Measurements from ENCODE around the gene PAPPA2.
"Not testable (repeated sequence)": the region's sequence is repeated elsewhere in the genome, so short reads cannot be mapped to it uniquely, and the experiment has no call there.

Gene PAPPA2

DNA sequence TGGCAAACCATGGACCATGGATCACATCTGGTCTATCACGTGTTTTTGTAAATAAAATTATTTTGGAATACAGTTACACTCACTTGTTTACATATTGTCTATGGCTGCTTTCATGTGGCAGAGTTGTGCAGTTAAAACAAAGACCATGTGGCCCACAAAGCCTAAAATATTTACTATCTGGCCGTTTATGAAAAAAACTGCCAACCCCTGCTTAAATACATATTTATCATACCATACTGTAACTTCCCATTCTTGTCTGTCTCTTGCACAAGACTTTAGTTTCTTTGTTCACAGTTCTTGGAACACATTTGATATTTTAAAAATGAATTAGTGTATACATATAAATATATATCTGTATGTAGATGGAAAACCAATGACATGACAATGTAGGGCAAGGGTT is 141.5 kb downstream of the PAPPA2 start:
- DNase-seq (ENCODE audit: low read depth in 3 of 3) = no peak

DNA sequence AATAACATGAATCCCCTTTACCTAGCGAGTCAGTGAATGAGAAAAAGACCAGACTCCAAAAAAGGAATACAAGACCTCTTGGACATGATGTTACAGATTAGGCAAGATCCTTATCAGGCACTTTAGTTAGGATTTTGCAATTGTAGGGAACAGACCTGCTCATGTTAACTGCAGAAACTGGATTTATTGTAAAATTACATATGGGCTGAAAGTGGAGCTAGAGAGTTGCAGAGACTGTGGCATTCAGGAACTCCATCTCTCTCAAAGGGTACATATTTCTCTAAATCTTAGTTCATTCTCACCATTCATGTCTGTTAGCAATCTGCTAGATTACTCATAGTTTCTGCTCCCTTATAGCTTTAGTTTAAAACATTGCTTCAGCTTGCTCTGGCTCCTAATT is 142.2 kb downstream of the PAPPA2 start:
- DNase-seq (ENCODE audit: low read depth in 3 of 3) = no peak

DNA sequence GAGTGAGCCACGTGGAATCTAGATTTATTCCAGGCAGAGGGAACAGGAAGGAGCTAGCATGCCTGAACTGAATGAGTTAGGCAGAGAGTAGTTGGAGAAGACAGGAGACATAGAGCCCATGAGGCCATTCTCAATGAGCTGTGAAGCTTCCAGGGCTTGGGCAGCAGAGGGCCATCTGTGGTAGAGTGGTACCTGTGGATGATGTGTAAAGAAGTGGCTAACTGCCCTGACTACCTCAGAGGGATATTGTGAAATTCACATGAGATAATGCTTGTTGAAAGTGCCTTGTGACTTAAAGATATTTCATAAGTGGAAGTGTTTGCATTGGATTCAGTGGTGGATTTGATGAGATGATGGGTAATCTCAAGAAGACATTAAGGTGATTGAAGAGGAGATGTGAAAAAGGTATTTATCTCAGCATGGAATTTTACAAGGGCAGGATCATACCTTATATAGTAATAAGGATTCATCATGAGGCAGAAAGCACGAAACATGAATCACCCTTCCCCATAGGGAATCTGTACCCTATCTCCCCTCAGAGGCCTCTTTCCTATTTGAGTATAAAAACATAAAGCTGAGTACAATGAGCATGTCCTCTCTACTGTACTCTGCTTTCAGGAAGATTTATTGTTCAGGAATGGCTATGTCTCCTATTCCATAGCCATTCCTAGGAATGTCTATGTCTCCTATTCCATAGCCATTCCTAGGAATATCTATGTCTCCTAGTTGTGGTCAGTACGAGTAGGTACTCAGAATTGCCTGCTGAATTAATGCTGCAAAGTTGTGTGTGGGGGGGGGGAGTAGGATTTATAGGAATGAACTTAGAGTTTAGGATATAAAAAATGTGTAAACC is 146.8 kb downstream of the PAPPA2 start:
- no peak for DNase-seq (ENCODE audit: low read depth in 3 of 3)

DNA sequence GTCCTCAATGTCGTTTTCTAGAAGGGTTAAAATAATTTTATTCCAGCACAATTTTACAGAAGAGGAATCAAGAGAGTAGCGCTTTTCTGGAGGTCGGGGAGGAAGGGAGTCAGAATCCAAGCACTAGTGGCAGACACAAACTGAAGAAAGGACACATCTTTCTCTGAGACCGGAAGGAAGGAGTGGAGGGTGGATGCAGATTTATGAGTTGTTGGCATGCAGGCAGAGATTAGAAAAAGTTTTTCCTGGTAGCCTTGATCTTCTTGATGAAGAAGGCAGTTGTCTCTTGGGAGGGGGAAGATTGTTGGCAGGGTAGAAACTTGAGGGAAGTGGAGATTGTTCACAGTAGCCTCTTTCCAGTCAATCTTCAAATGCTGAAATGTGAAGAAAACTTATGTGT is 149.8 kb downstream of the PAPPA2 start:
- DNase-seq (ENCODE audit: low read depth in 3 of 3) = no peak

DNA sequence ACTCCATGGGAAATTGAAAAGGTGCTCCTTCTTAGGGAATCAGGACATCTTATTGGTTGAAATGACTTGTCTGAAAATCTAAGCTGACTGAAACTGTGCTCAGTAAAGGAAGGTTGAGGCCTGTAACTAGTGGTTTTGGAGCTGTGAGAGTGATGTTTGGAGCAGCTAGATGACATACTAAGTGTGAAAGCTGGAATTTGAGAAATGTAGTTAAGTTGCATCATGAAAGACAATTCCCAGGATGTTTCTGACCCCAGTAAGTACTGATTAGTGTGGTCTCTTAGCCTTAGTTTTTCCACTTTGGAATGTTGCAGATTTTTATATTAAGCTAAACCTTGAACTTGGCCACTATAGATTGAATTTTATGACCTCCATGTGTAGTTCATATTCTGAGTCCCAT is 154.9 kb downstream of the PAPPA2 start:
- DNase-seq (ENCODE audit: low read depth in 3 of 3) = no peak

DNA sequence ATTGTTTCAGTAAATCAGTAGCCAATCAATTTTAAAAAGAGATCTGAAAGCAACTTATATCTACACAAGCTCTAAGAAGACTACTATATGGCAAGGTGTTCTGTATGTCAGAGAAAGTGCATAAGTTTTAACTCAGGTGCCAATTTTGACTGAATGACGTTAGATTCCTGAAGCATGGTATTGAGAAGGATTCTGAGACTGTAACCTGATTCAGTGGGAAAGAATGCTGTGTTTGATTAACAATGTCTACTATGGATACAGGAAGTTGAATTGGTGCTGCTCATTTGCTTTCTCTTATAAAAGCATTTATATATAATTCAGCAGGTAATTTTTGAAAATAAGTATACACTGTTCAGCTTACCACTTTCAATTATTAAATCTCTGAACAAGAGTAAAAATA is 156.3 kb downstream of the PAPPA2 start:
- DNase-seq (ENCODE audit: low read depth in 3 of 3) = no peak

DNA sequence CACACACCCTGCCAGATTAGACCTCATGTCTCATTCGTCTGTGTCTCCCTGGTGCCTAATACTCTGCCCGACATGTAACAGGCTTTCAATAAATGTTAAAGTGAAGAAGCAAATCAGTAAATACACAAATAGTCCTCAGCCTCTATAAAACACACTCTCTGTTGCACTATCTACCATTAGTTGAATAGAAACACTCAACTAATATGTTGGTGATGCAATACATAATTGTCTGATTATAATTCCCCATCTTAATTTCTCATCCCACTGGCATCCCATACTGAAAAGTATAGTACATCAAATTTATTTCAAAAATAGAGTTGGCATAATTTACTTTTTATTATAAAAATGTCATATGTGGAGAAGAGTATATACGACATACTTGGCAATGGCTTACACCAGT is 162.4 kb downstream of the PAPPA2 start:
- DNase-seq (ENCODE audit: low read depth in 3 of 3) = no peak

DNA sequence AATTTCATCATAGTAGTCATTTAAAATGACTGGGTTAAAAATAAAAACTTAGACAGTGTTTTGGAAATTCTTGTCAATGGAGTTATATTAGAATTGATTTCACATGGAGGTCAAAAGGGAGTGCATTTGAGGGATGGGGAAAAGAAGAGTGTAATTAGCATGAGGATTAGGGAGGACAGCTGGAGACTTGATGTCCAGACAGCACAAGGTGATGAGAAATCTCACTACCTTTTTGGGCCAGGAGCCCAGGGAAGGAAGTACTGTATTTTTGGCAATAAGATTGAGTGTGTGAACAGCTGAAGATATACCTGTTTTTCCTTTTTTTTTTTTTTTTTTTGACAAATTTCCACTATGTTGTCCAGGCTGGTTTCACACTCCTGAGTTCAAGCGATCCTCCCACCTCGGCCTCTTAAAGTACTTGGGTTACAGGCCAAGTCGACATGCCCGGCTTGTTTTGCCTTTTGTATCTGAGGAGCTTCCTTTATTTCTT is 163.6 kb downstream of the PAPPA2 start:
- no peak for DNase-seq (ENCODE audit: low read depth in 3 of 3)

DNA sequence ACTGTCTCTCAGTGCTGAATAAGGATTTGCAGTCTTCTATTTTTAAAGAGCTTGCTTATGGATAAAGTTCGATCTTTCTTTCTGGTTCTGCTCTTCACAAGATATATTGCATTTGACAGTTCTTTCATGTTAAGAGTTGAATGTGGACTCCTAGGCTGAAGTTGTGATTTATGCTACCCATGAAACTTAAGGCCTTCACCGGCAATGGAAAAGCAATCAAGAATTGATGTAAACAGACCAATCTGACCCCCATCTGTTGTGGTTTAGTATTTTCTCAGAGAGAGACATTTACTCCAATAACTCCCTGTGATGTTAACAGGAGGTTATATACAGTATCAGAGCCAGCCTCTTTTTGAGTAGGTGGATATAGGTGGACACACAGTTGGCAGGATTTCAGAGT is 165.8 kb downstream of the PAPPA2 start:
- DNase-seq (ENCODE audit: low read depth in 3 of 3) = no peak

DNA sequence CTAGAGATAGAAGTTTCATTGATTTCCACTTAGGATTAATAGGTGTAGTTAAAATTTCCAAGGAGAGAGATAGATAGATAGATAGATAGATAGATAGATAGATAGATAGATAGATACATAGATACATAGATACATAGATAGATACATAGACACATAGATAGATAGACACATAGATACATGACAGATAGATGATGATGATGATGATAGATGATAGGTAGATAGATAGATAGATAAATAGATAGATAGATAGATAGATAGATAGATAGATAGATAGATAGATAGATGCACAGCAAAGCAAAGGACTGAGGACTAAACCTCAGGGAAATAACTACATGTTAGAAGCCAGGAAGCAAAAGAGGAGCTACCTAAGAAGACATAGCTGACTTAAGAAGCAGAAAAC is 171.8 kb downstream of the PAPPA2 start:
- DNase-seq (ENCODE audit: low read depth in 3 of 3) = not testable (repeated sequence)

DNA sequence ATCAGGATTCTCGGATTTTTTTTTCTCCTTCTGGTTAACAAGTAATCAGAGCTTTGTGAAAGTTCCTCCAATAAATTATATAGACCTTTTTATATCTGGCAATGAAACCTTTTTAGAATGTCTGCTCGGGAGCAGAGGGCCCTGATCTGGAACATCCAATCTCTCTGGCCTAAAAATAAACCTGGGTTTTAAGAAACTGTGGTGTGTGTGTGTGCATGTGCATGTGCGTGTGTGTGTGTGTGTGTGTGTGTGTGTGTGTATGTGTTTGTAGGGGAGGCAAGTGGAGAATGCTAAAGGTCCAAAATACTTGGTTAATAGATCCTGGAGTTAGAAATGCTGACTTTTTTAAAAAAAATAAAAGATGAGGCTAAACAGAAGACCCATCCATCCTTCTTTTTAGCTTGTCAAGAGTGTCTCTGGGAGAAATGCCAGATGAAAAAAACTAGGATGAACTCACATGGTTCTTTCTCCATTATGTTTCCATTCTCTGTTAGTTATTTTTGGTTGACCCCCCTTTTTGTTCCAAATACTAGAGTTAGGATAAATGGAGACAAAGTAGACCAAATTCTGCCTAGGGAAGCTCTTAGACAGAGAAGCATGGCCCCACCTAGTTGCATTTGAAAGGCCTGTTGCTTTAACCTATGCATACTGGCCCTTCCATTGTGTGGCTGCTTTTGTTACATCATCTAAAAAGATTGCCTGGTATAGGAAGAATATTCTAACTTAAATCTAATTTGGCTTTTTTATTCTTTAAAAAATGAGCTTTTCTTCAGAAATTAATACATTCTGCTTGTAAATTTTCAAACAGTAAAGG is 175.9 kb downstream of the PAPPA2 start:
- DNase-seq (ENCODE audit: low read depth in 3 of 3) = no peak

DNA sequence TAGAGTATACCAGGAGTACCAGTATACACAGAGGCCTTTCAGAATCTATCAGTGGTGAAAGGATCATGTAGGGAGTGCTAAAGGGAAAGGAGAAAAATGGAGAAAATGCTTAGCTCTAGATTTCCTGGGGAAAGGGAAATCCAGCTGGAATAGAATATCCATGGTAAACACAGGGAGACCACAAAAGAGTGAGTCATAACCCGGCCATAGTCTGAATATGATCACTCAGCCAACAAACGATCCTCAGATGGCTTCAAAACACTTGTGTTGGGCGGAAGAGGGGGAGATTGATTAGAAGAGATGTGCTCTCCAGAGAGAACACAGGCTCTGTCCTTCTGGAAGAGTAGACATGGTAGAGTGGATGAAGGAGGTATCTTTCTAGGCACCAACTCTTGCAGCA is 180.6 kb downstream of the PAPPA2 start:
- no peak for DNase-seq (ENCODE audit: low read depth in 3 of 3)

DNA sequence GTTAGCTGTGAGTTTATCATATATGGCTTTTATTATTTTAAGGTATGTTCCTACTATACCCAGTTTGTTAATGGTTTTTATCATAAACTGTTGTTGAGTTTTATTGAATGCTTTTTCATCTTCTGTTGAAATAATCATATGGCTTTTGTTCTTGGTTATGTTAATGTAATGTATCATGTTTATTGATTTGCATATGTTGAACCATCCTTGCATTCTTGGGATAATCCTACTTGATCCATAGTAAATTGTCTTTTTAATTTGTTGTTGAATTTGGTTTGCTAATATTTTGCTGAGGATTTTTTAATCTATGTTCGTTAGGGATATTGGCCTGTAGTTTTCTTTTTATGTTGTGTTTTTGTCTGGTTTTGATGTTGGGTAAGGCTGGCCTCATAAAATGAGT is 185.6 kb downstream of the PAPPA2 start:
- DNase-seq (ENCODE audit: low read depth in 3 of 3) = no peak

DNA sequence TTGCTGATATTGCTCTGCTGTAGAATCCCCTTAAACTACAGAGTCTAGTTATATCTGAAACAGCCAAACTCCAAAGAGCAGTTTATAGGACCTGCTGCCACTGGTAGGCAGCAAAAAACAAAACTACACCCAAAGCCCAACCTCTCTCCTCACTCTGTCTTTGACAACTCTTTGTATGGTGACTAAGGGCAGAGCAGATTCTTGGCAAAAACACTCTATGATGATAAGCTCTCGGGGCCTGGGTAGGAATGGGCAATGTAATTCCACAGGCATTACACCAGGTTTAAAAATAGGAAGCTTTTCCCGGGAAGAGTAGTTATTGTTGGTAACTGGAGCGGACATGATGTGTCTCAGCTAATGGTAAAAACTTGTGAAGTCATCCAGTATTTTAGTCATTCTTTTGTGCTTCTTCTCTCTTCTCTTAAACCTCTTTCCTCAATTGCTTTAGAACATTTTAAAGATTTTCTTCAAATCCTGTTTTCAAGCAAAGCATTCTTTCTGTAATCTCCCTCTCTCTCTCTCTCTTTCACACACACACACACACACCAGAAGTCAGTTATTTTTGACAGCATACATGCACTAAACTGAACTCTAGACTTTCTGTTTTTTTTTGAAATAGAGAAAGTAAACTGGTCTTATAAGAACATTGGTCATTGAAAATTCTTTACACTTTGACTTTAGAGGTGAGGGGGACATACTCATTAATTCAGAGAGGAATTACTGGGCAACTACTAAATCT is 193.5 kb downstream of the PAPPA2 start:
- no peak for DNase-seq (ENCODE audit: low read depth in 3 of 3)

DNA sequence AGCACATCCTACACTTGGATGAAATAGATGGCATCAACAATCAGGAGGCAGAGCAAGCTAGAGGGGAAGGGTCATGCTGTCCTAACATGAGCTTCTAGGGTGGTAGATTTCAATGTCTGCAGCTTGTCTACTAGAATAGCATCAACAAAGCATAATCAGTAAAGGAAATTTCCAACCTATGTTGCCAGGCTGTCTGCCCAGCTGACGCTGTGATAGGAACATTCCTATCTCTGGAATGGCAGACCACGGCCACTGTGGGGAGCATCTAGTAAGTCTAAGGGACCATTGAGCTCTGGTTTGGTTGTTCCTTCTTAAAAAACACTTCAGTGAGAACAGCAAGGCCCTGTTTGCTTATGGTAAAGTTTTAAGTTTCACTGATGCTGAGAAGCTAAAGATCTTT is 206.8 kb downstream of the PAPPA2 start:
- no peak for DNase-seq (ENCODE audit: low read depth in 3 of 3)

DNA sequence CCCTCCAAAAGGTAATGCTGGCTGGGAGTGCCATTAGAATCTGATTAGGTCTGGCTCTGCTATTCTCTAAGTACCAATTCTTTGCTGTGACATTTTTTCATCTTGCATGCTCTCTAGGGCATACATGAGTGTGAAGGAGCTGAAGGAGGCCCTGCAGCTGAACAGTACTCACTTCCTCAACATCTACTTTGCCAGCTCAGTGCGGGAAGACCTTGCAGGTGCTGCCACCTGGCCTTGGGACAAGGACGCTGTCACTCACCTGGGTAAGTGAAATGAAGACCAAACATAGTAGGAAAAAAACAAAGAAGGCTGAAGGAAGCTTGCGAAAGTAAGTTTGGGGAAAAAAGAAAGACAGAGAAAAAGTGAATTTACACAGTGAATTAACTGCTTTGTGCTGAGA is 207.9 kb downstream of the PAPPA2 start:
- DNase-seq (ENCODE audit: low read depth in 3 of 3) = no peak

DNA sequence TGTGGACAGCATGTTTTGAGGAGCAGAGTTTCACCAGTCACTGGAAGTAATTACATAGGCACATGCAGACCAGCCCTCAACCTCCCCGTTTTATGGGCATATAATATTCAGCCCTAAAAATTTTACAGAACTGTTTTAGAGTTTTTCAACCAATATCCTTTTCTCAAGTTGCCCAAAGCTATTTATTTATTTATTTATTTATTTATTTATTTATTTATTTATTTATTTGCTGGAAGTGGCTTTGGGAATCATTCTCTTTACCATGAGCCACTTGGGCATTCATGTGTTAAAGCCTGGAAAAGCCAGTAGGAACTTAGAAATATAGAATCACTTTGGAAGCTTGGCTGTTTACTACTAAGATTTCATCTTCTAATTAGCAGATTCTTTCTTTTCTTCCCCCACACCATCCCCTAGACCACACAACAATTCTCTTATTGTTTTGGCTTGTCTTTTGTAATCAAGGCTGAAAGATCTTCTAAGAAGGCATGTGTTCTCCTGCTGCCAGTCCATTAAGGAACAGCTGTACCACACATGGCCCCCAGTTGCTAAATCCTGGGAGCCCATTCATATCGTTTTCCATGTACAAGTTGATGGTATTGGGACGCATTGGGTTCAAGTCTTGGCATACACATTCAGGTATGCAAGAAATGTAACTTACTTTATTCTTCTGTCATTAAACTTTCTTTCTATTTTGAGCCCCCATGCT is 220.0 kb downstream of the PAPPA2 start:
- DNase-seq (ENCODE audit: low read depth in 3 of 3) = no peak

DNA sequence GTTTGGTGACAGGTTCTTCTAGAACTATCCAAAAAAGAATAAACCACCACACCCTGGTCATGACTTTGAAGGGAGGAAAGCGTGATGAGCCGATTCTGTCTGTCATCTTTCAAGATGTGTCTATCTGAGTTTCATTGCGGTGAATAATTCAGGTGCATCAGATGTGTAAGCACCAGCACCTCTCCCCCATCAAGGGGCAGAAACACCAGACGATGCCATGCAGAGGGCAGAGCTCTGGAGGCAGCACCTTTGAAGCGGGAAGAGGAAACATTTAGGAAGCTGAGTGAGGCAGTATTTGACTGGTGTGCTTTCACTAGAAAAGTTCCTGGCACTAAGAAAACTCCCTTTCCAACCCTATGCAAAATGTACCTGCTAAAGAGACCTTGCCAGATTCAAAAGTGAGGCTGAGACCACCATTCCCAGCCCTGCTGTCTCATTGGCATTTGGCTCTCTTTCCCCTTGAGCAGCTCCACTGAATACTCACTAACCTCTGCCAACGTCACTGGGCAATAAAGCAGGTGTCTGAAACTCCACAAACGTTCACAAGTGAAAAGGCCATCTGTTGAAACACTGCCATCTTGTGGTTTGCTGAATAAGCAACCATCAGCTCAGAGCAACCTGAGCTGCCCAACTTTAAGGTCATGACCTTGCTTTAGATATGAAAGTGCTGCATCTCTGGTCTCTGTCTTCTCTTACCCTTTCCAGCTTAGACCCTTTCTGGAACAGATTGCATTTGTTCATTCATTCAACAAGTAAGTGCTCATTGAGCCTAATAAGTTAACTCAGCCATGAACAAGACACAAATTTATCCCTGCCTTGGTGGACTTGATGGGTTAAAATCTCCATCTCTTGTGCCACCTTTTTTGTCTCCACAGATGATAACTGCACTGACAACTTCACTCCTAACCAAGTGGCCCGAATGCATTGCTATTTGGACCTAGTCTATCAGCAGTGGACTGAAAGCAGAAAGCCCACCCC is 228.6 kb downstream of the PAPPA2 start:
- no peak for DNase-seq (ENCODE audit: low read depth in 3 of 3)

DNA sequence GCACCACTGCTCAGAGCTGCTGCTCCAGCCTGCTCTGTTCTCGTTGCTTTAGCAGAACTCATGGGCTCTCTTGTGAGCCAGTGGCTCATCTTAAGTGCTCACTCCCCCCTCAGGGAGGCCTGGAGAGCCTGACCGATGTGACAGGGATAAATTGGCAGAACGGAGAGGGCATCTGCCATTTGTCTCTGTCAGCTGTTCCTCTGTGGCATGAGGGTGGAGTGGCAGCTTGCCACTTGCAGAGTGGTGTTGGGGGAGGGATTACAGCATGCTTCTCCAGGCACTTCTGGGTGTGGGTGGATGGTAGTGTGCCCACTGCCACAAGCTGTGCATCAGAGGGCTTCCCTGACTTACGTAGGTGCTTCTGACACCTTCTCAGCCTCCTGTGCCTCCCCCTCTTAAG is 229.5 kb downstream of the PAPPA2 start:
- no peak for DNase-seq (ENCODE audit: low read depth in 3 of 3)

DNA sequence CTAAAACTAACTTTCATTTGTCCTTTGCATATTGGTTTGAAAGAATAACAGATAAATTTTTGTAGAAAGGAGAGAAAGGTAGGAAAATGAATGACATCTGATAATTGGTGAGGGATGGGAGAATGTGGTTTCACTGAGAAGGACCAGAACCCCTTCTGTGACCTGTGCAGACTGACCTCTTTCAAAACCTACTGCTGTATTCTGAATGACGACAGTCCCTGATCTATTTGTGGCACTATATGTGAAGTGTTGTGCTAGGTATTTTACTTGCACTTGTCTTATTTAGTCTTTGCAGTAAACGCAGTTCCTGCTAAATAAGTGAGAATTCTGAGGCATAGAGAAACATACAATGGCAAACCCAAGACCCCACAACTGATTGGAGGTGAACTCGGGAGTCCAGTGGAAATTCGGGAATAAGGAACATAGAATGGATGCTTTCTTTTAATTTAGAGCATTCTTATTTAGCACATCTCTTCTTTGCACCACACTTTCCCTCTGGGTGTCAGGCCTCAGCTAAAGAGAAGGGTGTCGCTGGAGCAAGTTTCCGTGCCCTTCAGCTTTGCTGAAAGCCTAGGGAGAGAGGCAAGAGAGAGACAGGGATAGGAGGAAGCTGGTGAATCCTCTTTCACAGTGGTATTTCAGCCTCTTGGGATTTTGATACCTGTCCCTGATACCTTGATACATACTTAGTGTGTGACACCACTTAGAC is 230.2 kb downstream of the PAPPA2 start:
- no peak for DNase-seq (ENCODE audit: low read depth in 3 of 3)
